A549 treated with AZD9567 at 1 μM for 4 hours (cell line): Measurements from ENCODE around the gene UBAP2L. TPM values are rescaled to one million over a fixed set of nuclear protein-coding genes. Genes with fewer than 3 reads are reported as not detected.

Experiments used
- total RNA-seq: library from RNA; stranded (reverse); fragments of 200-300 nt; extraction: Qiagen RNA extraction; gene quantifications from 5 replicates; pipeline ENCODE4 v1.2.3, GENCODE V29; 2022; ENCODE audit not compliant: insufficient read depth

Gene UBAP2L, protein sequence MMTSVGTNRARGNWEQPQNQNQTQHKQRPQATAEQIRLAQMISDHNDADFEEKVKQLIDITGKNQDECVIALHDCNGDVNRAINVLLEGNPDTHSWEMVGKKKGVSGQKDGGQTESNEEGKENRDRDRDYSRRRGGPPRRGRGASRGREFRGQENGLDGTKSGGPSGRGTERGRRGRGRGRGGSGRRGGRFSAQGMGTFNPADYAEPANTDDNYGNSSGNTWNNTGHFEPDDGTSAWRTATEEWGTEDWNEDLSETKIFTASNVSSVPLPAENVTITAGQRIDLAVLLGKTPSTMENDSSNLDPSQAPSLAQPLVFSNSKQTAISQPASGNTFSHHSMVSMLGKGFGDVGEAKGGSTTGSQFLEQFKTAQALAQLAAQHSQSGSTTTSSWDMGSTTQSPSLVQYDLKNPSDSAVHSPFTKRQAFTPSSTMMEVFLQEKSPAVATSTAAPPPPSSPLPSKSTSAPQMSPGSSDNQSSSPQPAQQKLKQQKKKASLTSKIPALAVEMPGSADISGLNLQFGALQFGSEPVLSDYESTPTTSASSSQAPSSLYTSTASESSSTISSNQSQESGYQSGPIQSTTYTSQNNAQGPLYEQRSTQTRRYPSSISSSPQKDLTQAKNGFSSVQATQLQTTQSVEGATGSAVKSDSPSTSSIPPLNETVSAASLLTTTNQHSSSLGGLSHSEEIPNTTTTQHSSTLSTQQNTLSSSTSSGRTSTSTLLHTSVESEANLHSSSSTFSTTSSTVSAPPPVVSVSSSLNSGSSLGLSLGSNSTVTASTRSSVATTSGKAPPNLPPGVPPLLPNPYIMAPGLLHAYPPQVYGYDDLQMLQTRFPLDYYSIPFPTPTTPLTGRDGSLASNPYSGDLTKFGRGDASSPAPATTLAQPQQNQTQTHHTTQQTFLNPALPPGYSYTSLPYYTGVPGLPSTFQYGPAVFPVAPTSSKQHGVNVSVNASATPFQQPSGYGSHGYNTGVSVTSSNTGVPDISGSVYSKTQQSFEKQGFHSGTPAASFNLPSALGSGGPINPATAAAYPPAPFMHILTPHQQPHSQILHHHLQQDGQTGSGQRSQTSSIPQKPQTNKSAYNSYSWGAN
- 94.2 to 116 TPM (median 102 TPM) in 5 replicates for total RNA-seq

GRCh38 chr1:154220071-154220969 is at the start of gene UBAP2L:
Gene UBAP2L, plus strand, starts transcription at chr1:154220955. Its CDS starts 4,169 bp downstream, at chr1:154225124.

DNA sequence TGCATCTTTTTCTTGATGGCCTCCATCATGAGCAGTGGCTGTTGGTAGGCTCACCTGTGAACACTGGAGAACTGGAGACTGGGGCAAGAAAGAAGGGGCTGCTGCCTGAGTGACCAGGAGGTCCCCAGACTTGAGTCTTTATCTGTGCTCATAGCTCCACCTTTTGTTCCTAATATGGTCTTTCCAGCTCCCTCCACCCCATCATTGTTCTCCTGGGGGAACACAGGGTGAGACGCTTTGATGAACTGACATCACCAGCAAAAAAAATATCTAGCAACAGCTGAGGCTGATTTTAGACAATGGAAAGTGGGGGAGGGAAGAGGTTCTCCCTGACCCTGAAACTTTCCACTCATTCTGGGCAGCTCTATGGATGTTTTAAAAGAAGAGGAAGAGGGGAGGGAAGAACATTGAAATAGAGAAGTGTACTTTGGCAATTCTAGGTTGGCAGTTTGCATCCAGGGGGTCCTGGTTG is 28.7 kb upstream of the UBAP2L start, which contains the start of gene TPM3:
TSS of gene TPM3 (minus strand) at position 111 of the 472 bp plus-strand sequence. CDS start at position 29, 82 bp downstream.

DNA sequence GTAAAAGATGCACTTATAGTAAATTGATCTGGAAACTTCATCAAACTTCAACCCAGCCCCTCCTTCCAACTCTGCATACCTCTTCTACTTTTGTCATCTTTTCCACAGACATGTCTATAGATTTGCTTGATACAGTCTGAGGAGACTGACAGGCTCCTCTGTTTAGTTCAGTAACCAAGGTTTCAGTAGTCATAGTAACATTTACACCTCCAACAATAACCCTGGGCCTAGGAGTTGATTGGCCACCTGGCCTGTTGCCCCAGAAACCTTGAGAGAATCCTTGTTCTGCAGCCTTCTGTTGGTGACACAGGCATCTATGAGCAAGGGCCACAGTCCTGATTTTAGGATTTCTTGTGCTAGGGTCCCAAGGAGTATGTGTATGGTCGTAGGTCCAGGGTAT is 14.6 kb upstream of the UBAP2L start, which contains the start of gene CFAP141:
TSS of gene CFAP141 (minus strand) at position 138 of the 400 bp plus-strand sequence. CDS start at position 112, 26 bp downstream.

GRCh38 chr1:154272217-154272998 is 51.7 kb downstream of the UBAP2L start, which contains the start of gene HAX1:
Gene HAX1, plus strand, starts transcription at chr1:154272629. Its CDS starts 95 bp downstream, at chr1:154272724.

Other genes with a start within 250 kb of the UBAP2L start
- gene JTB, start 243.3 kb upstream of the UBAP2L start, total RNA-seq, result 90.2 to 160 TPM (median 149 TPM) in 5 replicates
- gene RAB13, start 234.6 kb upstream of the UBAP2L start, total RNA-seq, result 120 to 132 TPM (median 124 TPM) in 5 replicates
- 4,352 to 7,409 TPM (median 4,509 TPM) in 5 replicates for gene RPS27, start 230.2 kb upstream of the UBAP2L start, total RNA-seq
- gene NUP210L, start 65.9 kb upstream of the UBAP2L start, total RNA-seq, result not detected in 5 replicates
- gene TPM3, start 28.9 kb upstream of the UBAP2L start, total RNA-seq, result 472 to 725 TPM (median 493 TPM) in 5 replicates
- 0.31 TPM in 1 of 5 replicates, not detected in the others for gene CFAP141, start 14.6 kb upstream of the UBAP2L start, total RNA-seq
- gene HAX1, start 51.7 kb downstream of the UBAP2L start, total RNA-seq, result 89.0 to 101 TPM (median 92.8 TPM) in 5 replicates
- not detected in 5 replicates for gene AQP10, start 100.1 kb downstream of the UBAP2L start, total RNA-seq
- gene ATP8B2, start 104.6 kb downstream of the UBAP2L start, total RNA-seq, result 28.1 to 36.6 TPM (median 31.3 TPM) in 5 replicates
- 13.5 to 25.2 TPM (median 21.3 TPM) in 5 replicates for gene IL6R, start 184.4 kb downstream of the UBAP2L start, total RNA-seq